Measurements from ENCODE around the gene MATR3. TPM values are rescaled to one million over a fixed set of nuclear protein-coding genes. Genes with fewer than 3 reads are reported as not detected.
"Not testable (repeated sequence)": the region's sequence is repeated elsewhere in the genome, so short reads cannot be mapped to it uniquely, and the experiment has no call there.

MATR3 gene
- total and polyA plus RNA-seq, 2 of the 4 experiments (the other 2 are of a cell fraction): 81.4 to 367 TPM

DNA sequence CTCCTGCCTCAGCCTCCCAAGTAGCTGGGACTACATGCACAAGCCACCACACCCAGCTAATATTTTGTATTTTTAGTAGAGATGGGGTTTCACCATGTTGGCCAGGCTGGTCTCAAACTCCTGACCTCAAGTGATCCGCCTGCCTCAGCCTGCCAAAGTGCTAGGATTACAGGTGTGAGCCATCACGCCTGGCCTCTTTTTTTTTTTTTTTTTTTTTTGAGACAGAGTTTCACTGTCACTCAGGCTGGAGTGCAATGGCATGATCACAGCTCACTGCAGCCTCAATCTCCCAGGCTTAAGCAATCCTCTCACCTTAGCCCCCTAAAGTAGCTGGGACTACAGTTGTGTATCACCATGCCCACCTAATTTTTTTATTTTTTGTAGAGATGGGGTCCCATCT lies 22.8 kb upstream of the MATR3 start:
- in situ Hi-C loops (cut with MboI; ENCODE audit: low sequenced_read_pairs); dilution Hi-C loops (cut with HindIII; ENCODE audit: low sequenced_read_pairs, unreplicated experiment); H3K9me3 ChIP-seq (ENCODE audit: control insufficient read depth, insufficient read depth, low read length); H3K36me3 ChIP-seq (ENCODE audit: control insufficient read depth, insufficient read depth, low read length); ATAC-seq (ENCODE audit: low read depth); POLR2A ChIA-PET (ENCODE audit: unreplicated experiment); BruUV-seq (replicated peaks); H4K20me1 ChIP-seq (ENCODE audit: insufficient read depth, low read length); DNase-seq; H3K27me3 ChIP-seq (ENCODE audit: control insufficient read depth, insufficient read depth, low read length); H3K4me3 ChIP-seq (ENCODE audit: insufficient read depth, low read depth, low read length); H3K14ac ChIP-seq (replicated peaks; ENCODE audit: low read depth, low read length); intact Hi-C loops (cut with micrococcal nuclease); H3K56ac ChIP-seq (ENCODE audit: extremely low read depth, insufficient read depth, low read length); H2AK9ac ChIP-seq (replicated peaks; ENCODE audit: low read depth, low read length, poor library complexity); H3K9ac ChIP-seq (ENCODE audit: low read depth, low read length); H2AFZ ChIP-seq (replicated peaks; ENCODE audit: low read length, poor library complexity); H3K4me2 ChIP-seq (ENCODE audit: low read depth, low read length): not testable (repeated sequence)
- H3K18ac ChIP-seq (ENCODE audit: low read depth, low read length): peak overlapping the region; percentile 74
- H4K5ac ChIP-seq (ENCODE audit: low read depth, low read length): peak overlapping the region; percentile 58; the same call in 1 of the 2 replicates
- peaks cover 5 to 40% of the 10 kb centered on the region in 2 experiments for H3K79me1 ChIP-seq (ENCODE audit: low read depth in 1 of 2, low read length in 2 of 2)
- H3K23ac ChIP-seq (ENCODE audit: low read depth, low read length): peak overlapping the region; percentile 38; the same call in 1 of the 2 replicates
- H4K91ac ChIP-seq (ENCODE audit: insufficient read depth, low read depth, low read length): peak overlapping the region; percentile 38; the same call in 1 of the 2 replicates
- no CpG with 5 or more reads among the region's 2 CpGs for whole genome bisulfite sequencing, 2 experiments (ENCODE audit: extremely low coverage in 2 of 2, insufficient read length in 1 of 2)
- H3K9me1 ChIP-seq (ENCODE audit: insufficient read depth, low read length): peaks cover 15% of the 10 kb centered on the region
- H2AK5ac ChIP-seq (ENCODE audit: low read depth, low read length): peak overlapping the region; percentile 45; the same call in 1 of the 2 replicates
- H2BK5ac ChIP-seq (ENCODE audit: low read depth, low read length, poor library complexity, severe bottlenecking): peak overlapping the region; percentile 82
- peak overlapping the region in 1 of 2 experiments; percentile 58; a peak in 1 of 4 replicates for H4K8ac ChIP-seq (ENCODE audit: low read depth in 2 of 2, low read length in 2 of 2)
- CTCF ChIA-PET: interaction anchor here (1.6 kb wide), 1 partner anchor 8 kb away, joined by 5 read pairs; no protein-coding TSS in a partner anchor
- H3K27ac ChIP-seq (ENCODE audit: insufficient read depth, low read length): peak overlapping the region; percentile 63; the same call in 1 of the 2 replicates
- H2BK15ac ChIP-seq (ENCODE audit: low read depth, low read length): peak overlapping the region; percentile 15; the same call in 1 of the 3 replicates
- H2BK20ac ChIP-seq (ENCODE audit: low read depth, low read length): peak overlapping the region; percentile 72
- peak overlapping the region; percentile 74 for H3K4ac ChIP-seq (ENCODE audit: low read depth, low read length)
- H3K4me1 ChIP-seq (ENCODE audit: control insufficient read depth, insufficient read depth, low read length): peaks cover 23% of the 10 kb centered on the region
- peak overlapping the region; percentile 59; the same call in 1 of the 2 replicates for H2BK120ac ChIP-seq (ENCODE audit: low read depth, low read length)

All from IMR-90 (cell line).